GM18517 (cell line): ENCODE results near the gene KCNQ5.

Experiments used
- ATAC-seq: cut with Tn5 transposase; IDR thresholded peaks from one replicate; pipeline ENCODE4 v1.9.1; 2021; ENCODE audit warnings: mild to moderate bottlenecking, moderate library complexity; ENCODE audit not compliant: unreplicated experiment

The KCNQ5 gene

DNA sequence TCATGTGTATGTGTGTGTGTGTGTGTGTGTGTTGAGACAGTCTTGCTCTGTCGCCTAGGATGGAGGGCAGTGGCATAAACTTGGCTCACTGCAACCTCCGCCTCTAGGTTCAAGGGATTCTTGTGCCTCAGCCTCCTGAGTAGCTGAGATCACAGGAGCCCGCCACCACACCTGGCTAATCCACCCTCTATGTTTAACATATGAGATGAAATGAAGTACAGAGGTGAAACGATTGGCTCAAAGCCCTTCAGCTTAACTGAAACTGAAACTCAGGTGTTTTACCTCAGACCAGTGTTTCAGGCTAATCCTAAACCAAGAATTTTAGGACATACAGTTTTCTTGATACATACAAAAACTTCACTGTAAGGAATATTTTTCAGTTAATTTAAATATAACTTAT lies 167.3 kb downstream of the KCNQ5 start:
- no peak for ATAC-seq

GRCh38 chr6:72792692-72793091 lies 170.8 kb downstream of the KCNQ5 start:
- ATAC-seq: no peak

DNA sequence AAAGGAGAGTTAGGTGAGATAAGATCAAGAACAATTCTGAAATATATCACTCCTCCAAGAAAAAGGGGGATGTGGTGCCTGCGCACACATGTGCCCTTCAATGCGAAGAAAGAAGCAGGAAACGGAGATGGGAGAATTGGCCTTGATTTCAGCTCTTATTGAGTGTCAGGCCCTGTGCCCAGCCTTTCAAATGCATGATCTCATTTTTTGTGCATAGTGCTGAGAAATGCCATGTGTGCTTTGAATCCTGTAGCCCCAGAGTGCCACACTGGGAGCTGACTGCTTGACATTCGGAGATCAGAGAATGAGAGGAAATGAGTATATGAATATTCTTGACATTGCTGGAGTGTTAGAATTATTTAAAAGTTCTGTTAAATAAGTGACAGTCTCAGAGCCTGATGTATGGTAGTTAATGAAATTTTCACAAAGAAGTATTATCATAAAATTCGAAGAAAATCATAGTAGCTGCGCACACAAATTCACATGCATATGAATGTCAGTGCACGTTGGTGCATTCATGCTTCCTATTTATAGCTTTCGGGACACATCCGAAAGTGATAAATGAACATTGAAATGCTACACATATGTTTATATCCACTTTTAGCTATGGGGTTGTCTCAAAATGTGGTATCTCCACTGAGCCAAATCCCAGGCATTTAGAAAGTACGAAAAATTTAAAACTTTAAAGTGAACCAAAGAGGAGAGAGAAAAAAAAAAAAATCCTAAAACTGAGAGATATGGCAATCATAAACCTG lies 172.0 kb downstream of the KCNQ5 start:
- ATAC-seq: no peak

DNA sequence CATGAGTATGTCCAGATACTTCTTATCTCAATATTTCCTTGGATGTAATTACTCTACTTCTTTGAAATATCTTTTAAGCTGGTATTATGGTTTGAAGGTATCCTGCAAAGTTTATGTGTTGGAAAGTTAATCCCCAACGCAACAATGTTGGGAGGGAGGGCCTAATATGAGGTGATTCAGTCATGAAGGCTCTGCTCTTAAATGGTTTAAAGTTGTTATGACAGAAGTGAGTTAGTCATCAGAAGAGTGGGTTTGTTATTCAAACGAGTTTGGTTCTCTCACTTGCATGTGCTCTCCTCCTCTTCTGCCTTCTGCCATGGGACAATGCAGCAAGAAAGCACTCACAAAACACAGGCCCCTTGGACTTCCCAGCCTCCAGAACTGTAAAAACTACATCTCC lies 176.3 kb downstream of the KCNQ5 start:
- no peak for ATAC-seq

- ATAC-seq: no peak
These were observed 188.0 kb downstream of the KCNQ5 start for GRCh38 chr6:72809746-72810379.

- no peak for ATAC-seq
These were observed 188.9 kb downstream of the KCNQ5 start for GRCh38 chr6:72810571-72811280.

- ATAC-seq: no peak
These were observed 190.1 kb downstream of the KCNQ5 start for GRCh38 chr6:72811971-72812421.

DNA sequence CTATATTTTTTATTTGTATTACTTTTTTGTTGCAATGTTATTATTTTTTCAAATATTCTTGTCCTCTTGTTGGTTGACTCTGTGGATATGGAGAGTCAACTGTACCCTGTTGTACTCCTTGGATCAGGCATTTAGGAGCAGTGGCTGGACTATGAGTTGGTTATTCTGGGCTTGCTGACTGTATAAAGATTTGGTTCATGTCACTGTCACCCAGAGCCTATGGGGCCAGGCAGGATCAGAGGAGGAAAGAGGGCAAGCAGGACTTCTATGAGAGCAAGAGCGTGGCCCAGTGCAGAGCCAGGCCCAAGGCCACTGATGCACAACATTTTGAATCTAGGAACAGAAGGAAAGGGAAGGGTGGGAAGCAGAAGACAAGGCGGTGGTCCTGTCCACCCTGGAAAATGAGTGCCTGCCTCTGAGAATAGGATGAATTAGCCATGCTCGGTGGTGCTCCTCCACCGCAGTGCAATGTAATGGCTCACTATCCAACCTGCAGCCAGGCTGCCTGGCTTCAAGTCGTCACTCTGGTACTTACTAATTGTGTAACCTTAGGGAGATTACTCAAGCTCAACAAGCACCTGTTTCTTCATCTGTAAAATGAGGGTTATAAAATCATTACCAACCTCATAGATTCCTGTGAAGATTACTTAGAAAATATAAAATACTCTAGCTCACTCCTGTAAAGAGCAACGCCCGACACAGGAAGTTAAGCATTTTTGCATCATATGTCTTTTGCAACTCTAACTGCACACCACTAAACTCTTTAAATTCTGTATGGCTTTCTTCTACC lies 192.1 kb downstream of the KCNQ5 start:
- ATAC-seq: no peak

- no peak for ATAC-seq
These were observed 194.2 kb downstream of the KCNQ5 start for GRCh38 chr6:72816022-72816421.

- no peak for ATAC-seq
These were observed 195.3 kb downstream of the KCNQ5 start for GRCh38 chr6:72817208-72817607.

- no peak for ATAC-seq
These were observed 197.7 kb downstream of the KCNQ5 start for GRCh38 chr6:72819609-72820008.

- ATAC-seq: no peak
These were observed 198.3 kb downstream of the KCNQ5 start for GRCh38 chr6:72820153-72820552.

GRCh38 chr6:72820906-72821305 lies 199.0 kb downstream of the KCNQ5 start:
- ATAC-seq: no peak

GRCh38 chr6:72822023-72822422 lies 200.2 kb downstream of the KCNQ5 start:
- no peak for ATAC-seq

- ATAC-seq: no peak
These were observed 200.8 kb downstream of the KCNQ5 start for GRCh38 chr6:72822691-72823090.

GRCh38 chr6:72824833-72825232 lies 203.0 kb downstream of the KCNQ5 start:
- no peak for ATAC-seq

GRCh38 chr6:72825315-72825911 lies 203.5 kb downstream of the KCNQ5 start:
- no peak for ATAC-seq

DNA sequence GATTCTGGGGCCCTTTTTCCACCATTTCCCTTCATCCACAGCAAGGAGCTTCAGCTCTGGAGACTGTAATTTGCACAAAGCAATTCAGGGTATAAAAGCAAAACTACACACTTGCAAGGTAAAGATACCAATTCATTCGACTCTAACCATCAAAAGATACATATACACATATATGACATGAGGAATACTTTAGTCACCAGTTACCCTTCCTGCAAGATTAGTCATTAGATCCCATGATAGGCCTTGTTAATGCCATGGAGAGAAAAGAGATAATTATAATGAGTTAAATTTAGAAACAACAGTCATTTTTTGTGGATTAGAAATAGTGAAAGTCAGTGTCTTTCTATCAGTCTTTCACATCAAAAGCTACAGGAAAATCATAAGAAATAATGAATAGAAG lies 204.2 kb downstream of the KCNQ5 start:
- ATAC-seq: no peak

- no peak for ATAC-seq
These were observed 205.0 kb downstream of the KCNQ5 start for GRCh38 chr6:72826744-72827438.

GRCh38 chr6:72828904-72829303 lies 207.0 kb downstream of the KCNQ5 start:
- no peak for ATAC-seq
